OCI-LY1 (cell line): ENCODE results near the gene FUBP3.

Experiments
- H2AFZ ChIP-seq: fragments of 200-600 bp; sonication (generic), shearing (Covaris generic); 2 replicates; pipeline ENCODE4 v1.6.0; 2014; ENCODE audit warnings: antibody characterized with exemption, mild to moderate bottlenecking, low read length
- H3F3A ChIP-seq: fragments of 200-600 bp; sonication (generic), shearing (Covaris generic); 2 replicates; pipeline ENCODE4 v1.6.0; 2014; ENCODE audit warnings: mild to moderate bottlenecking, antibody characterized with exemption, low read length, moderate library complexity; ENCODE audit not compliant: insufficient read depth
- H3K27ac ChIP-seq: fragments of 200-600 bp; sonication (generic); 2 replicates; pipeline ENCODE4 v1.5.1; 2014; ENCODE audit warnings: low read length, mixed run types, mild to moderate bottlenecking, low read depth; ENCODE audit not compliant: poor library complexity, severe bottlenecking
- H3K27me3 ChIP-seq: fragments of 200-600 bp; sonication (generic); 2 replicates; pipeline ENCODE4 v1.6.0; 2014; ENCODE audit warnings: antibody characterized with exemption, mild to moderate bottlenecking, low read length, moderate library complexity; ENCODE audit not compliant: insufficient read depth
- H3K36me3 ChIP-seq: fragments of 200-600 bp; sonication (generic); 2 replicates; pipeline ENCODE4 v1.6.1; 2014; ENCODE audit warnings: mild to moderate bottlenecking, antibody characterized with exemption, low read length, moderate library complexity, mixed read lengths; ENCODE audit not compliant: insufficient read depth
- H3K4me1 ChIP-seq: fragments of 200-600 bp; sonication (generic); 2 replicates; pipeline ENCODE4 v1.5.1; 2014; ENCODE audit warnings: mild to moderate bottlenecking, low read length, moderate library complexity; ENCODE audit not compliant: insufficient read depth, severe bottlenecking
- H3K4me2 ChIP-seq: fragments of 200-600 bp; sonication (generic), shearing (Covaris generic); 2 replicates; pipeline ENCODE4 v1.6.1; 2014; ENCODE audit warnings: low read length
- H3K4me3 ChIP-seq: fragments of 200-600 bp; sonication (generic); 2 replicates; pipeline ENCODE4 v1.5.1; 2014; ENCODE audit warnings: low read length, low read depth, mild to moderate bottlenecking, mixed read lengths; ENCODE audit not compliant: poor library complexity, severe bottlenecking
- H3K79me2 ChIP-seq: fragments of 200-600 bp; shearing (Covaris generic); 2 replicates; pipeline ENCODE4 v1.6.1; 2016; ENCODE audit warnings: mixed run types, low read length, mixed read lengths; ENCODE audit not compliant: insufficient read depth
- H3K9ac ChIP-seq: fragments of 200-600 bp; sonication (generic), shearing (Covaris generic); 2 replicates; pipeline ENCODE4 v1.6.1; 2014; ENCODE audit warnings: mild to moderate bottlenecking, low read length, mixed read lengths
- H3K9me2 ChIP-seq: fragments of 200-600 bp; sonication (generic), shearing (Covaris generic); 2 replicates; pipeline ENCODE4 v1.6.1; 2014; ENCODE audit warnings: low read depth, mild to moderate bottlenecking, low read length, mixed read lengths
- H3K9me3 ChIP-seq: fragments of 200-600 bp; shearing (Covaris generic); 2 replicates; pipeline ENCODE4 v1.6.1; 2014; ENCODE audit warnings: low read length, mixed read lengths
- H4K20me1 ChIP-seq: fragments of 200-600 bp; sonication (generic), shearing (Covaris generic); 2 replicates; pipeline ENCODE4 v1.6.0; 2016; ENCODE audit warnings: mild to moderate bottlenecking, low read length; ENCODE audit not compliant: insufficient read depth
- CTCF ChIP-seq: fragments of 200-600 bp; sonication (generic), shearing (Covaris generic); IDR thresholded peaks from 2 replicates; pipeline ENCODE4 v1.5.1; 2017; ENCODE audit warnings: mild to moderate bottlenecking, antibody characterized with exemption, low read length, moderate library complexity, mixed read lengths
- EZH2 ChIP-seq: fragments of 200-600 bp; sonication (generic), shearing (Covaris generic); IDR thresholded peaks from 2 replicates; pipeline ENCODE4 v1.8.0; 2017; ENCODE audit warnings: borderline replicate concordance, mixed run types, mild to moderate bottlenecking, antibody characterized with exemption, low read length, moderate library complexity, mixed read lengths

FUBP3 gene

GRCh38 chr9:130537346-130538050 is 41.9 kb upstream of the FUBP3 start:
- Histone ChIP-seq H3K27me3 (0 out of 2 replicates have a peak, but pooled peaks cover 6% of the 10 kb centered on the region), H3K27ac (no peak overlapping the region), H3K36me3 (no peaks in the 10 kb centered on the region), H3K4me2 (no peak overlapping the region), H3K4me1 (no peaks in the 10 kb centered on the region), H3K9me2 (no peaks in the 10 kb centered on the region), H3K4me3 (no peak overlapping the region), H4K20me1 (no peaks in the 10 kb centered on the region), H3K9ac (no peak overlapping the region), H3K79me2 (no peaks in the 10 kb centered on the region), H3K9me3 (no peaks in the 10 kb centered on the region), H2AFZ (no peak overlapping the region), H3F3A (no peaks in the 10 kb centered on the region)
- TF ChIP-seq CTCF (no peak), EZH2 (no peak)

GRCh38 chr9:130539420-130540223 is 39.8 kb upstream of the FUBP3 start:
- no peak for TF ChIP-seq EZH2
- no peak for TF ChIP-seq CTCF
- H3F3A ChIP-seq, result no peaks in the 10 kb centered on the region
- no peaks in the 10 kb centered on the region for H3K36me3 ChIP-seq
- no peaks in the 10 kb centered on the region for H3K9me2 ChIP-seq
- H3K27me3 ChIP-seq, result 0 out of 2 replicates have a peak, but pooled peaks cover 6% of the 10 kb centered on the region
- H3K27ac ChIP-seq, result no peak overlapping the region
- H3K4me1 ChIP-seq, result no peaks in the 10 kb centered on the region
- no peak overlapping the region for H2AFZ ChIP-seq
- no peaks in the 10 kb centered on the region for H4K20me1 ChIP-seq
- H3K4me2 ChIP-seq, result no peak overlapping the region
- no peak overlapping the region for H3K9ac ChIP-seq
- H3K9me3 ChIP-seq, result no peaks in the 10 kb centered on the region
- no peak overlapping the region for H3K4me3 ChIP-seq
- no peaks in the 10 kb centered on the region for H3K79me2 ChIP-seq

GRCh38 chr9:130541533-130541932 is 37.8 kb upstream of the FUBP3 start:
- Histone ChIP-seq H3K9me3 (no peaks in the 10 kb centered on the region), H3K4me1 (no peaks in the 10 kb centered on the region), H3K9me2 (no peaks in the 10 kb centered on the region), H3K27ac (no peak overlapping the region), H3K9ac (no peak overlapping the region), H3F3A (no peaks in the 10 kb centered on the region), H3K27me3 (0 out of 2 replicates have a peak, but pooled peaks cover 6% of the 10 kb centered on the region), H3K36me3 (no peaks in the 10 kb centered on the region), H3K79me2 (no peaks in the 10 kb centered on the region), H4K20me1 (no peaks in the 10 kb centered on the region), H3K4me3 (no peak overlapping the region), H2AFZ (no peak overlapping the region), H3K4me2 (no peak overlapping the region)
- TF ChIP-seq CTCF (no peak), EZH2 (no peak)
